ENCODE data around the gene GALT.

Gene GALT

DNA sequence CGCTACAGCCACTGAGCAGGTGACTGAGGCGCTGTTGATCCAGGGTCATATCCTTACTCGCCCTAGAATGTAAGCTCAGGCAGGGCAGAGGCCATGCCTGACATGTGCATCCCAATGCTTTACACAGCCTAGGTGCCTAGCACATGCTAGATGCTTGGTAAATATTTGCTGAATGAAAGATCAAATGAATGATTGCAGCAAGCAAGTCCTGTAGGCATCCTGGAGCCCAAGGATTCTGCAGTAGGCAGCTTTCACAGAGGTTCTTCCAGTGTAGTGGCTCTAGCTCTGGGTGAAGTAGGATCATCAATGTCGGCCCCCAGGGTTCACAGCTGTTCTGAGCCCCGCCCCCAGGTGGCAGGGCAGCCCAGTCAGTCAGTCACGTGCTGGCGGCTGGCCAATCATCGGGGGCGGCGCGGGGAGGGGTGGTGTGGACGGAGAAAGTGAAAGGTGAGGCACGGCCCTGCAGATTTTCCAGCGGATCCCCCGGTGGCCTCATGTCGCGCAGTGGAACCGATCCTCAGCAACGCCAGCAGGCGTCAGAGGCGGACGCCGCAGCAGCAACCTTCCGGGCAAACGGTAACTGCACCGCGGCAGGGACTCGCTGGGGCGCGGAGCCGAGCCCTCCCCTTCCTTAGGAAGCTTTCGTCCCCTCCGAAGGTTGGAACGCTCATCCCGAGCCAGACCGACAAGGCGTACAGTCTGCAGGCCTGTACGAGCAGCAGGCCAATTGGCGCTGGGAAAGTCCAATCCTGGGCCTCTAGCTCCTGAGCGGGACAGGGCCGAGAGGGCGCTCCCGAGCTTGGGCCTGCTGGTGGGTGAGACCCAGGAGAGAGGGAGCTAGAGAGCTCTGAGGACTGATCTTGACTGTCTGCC is at the start of gene GALT:
Gene GALT, plus strand, starts transcription at position 465 of the 873 bp plus-strand sequence. Its CDS starts 30 bp downstream, at position 495.
- DNase-seq: peak; percentile 97

DNA sequence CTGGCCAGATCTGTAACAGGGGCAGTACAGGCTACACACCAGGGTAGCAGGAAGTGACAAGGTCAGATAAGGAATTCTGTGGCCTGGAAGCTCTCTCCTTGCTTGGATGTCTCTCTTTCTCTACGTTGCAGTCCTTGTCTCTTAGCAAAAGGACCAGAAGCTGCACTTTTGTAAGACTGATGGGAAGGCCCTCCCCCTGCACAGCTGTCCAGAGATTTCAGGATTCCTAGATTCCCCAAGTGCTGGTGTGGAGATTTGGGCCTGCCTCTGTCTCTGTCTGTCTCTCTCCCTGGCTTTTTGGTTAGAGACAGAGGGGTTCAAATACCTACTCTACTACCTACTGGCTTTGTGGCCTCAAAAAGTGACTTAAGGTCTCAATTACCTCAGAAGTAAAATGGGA is 46.9 kb upstream of the GALT start:
- no peak for DNase-seq

DNA sequence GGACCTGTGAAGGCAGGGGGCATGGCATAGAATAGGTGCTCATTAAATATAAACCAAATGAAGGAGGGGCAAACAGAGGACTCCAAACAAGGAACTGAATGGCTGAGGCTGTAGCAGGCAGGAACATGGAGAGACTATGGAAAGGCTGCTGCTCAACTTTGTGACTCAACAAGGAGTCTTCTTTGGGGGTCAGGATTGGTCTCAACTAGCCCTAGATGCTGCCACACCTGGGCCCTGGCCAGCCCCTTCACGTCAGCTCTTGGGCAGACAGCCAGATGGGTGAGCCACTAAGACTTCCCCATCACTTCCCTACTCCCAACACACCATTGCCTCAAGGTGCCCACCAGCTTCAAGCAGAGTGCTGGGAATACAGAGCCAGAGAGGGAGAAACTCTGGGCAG is 45.6 kb upstream of the GALT start:
- no peak for DNase-seq

DNA sequence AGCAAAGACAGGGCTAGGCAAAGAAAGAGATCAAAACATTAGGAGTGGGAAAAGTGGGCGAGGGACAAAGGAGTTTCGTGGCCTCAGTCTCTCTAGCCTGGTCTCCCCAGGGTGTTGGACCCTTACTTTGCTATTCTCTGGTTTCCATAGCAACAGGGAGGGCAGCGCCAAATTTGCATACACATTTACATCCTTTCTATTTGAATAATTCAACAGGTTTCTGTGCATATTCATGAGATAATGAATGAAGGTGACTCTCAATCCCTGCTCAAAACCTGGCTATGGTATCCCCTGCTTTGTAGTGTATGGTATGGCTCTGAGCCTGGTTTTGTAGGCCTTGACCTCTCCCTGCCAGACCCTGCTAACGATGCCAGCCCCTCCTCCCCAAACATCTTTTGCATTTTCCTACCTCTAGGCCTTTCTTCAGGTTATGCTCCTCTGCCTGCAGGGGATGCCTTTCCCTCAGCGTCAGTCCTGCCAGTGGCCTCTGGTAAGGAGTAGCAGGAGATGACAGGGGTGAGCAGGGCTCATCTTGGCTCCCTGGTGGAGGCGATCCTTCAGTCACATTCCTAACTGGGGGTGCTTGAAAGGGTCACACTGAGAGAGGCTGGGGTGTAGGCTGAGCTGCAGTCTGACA is 44.4 kb upstream of the GALT start:
- DNase-seq: no peak

DNA sequence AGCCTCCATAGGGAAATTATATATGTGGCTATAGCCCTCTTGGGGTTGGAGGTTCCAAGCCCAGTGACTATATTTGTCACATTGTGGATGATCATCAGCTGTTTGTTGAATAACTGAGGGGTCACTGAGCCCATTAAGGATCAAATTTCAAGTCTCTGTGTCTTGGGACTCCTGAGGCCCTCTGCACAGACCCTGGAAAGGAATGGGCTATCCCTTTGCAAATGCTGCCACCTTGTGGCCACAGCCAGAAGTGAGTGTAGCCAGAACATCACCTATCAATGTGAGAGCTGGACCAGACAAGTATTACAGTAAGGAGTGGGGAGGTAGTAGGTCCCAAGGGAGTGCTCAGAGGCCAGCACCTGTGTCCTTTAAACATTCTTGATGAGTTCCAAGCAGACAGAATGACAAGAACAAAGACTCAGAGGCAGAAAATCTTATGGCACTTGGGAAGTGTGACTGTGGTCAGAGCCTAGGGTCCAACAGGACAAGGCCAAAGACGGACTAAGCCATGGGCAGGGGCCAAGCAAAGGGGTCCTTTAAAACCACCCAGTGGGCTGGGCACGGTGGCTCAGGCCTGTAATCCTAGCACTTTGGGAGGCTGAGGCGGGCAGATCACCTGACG is 42.8 kb upstream of the GALT start:
- peak; percentile 83 for DNase-seq

DNA sequence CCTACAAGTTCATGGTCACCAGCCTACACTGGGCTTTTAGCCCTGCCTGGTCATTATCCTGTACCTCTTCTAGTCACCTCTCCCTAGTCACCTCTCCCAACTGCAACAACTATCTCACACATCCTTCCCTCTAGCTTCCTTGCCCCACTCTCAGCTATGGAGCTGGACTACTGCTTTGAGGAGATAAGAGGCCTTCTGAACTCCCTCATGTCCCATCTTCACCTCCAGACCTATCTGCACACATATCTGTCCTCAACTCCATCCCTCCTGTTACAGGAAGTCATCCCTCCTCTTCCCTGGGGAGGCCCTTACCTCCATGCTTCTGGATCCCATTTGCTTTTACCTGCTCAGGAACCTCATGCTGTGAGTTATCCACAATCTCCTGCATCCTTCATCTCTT is 40.3 kb upstream of the GALT start:
- DNase-seq: no peak

DNA sequence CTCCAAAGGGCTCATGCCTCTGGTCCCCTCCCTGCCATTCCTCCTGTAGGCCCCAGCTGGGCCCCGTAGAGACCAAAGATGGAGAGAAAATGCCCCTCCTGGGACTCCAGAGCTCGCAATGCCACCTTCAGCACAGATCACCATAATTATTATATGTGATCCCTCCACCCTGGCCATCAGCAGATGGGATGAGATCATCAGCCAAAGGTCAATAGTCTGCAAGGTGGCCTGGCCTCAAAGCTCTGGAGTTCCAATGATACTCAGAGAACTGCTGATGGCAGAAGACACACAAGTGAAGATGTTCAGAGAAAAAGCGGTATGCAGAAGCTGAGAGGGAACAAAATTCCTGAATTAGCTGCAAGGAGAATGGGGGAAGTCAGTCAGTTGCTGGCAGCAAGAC is 39.6 kb upstream of the GALT start:
- no peak for DNase-seq

DNA sequence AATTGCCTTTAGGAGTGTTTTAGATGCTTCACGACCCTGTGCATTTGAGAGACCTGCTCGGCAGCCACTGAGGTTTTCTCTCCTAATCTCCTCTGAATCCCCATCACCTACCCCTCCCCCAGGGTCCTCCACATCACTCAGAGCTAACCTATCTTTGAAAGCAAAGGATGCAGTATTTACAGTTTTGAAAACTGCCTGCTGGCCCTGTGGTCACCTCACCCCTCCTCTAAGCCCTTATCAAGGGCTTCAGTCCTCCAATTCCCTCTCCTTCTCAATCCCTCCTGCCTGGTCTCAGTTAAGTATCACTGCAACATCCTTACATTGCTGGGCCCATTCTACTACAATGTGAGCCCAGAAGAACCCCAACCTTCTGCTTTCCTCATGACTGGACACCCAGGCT is 39.1 kb upstream of the GALT start:
- DNase-seq: no peak

DNA sequence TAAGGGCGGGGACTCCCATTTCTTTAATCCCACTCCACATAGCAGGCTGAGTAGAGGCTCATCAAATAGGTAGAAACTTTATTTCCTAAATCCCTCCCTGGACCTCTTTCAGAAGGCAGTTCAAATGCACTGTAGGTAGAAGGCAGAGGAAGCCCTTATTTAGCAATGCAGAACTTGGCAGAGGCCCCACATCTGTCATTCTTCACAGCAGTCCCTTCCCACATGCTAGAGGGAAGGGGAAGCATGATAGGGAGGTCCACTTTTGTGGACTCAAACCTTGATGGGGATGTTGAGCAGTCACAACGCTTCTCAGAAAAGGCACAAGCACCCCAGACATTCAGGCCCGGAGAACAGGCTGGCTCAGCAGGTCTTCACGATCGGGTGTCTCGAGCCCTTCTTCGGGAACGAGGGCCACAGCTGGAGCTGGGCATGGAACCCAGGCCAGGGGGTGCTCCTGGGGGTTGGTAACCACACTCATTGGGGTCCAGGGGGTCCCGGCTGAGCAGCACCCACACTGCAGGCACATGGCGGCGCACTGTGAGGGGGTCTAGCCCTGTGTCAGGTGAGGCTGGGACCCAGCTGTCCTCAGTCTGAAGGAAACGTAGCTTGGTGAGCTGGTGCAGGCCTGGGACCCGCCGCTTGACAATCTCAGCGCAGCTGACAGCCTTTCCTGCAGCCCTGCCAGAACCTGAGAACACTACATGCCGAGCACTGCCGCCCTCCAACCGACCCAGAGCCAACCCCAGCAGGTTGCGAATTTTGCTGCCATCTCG is 35.9 kb upstream of the GALT start:
- no peak for DNase-seq

DNA sequence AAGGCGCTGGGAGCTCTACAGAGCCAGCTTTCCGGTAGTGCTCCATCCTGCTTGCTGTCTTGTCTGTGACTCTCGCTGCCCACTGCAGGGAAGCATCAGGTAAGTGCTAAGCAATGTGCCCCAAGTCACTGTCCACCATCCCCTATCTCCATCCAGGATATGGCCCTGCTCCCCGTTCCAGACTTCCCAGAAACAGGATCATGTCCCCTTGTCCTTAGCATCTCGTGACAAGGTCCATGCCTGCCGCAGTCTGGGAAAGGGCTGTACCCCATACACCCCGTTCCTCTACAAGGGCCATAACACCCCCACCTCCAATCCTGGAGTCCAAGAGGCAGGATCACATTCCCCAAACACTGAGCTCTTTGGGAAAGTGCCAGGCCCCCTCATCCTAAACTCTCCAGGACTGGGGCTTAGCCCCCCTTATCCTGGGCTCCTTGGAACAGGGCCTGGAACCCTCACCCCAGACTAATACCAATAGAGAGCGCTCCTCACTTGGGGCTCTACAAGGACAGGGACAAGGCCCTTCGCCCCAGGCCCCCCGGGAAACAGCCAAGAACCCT is 35.1 kb upstream of the GALT start:
- no peak for DNase-seq

DNA sequence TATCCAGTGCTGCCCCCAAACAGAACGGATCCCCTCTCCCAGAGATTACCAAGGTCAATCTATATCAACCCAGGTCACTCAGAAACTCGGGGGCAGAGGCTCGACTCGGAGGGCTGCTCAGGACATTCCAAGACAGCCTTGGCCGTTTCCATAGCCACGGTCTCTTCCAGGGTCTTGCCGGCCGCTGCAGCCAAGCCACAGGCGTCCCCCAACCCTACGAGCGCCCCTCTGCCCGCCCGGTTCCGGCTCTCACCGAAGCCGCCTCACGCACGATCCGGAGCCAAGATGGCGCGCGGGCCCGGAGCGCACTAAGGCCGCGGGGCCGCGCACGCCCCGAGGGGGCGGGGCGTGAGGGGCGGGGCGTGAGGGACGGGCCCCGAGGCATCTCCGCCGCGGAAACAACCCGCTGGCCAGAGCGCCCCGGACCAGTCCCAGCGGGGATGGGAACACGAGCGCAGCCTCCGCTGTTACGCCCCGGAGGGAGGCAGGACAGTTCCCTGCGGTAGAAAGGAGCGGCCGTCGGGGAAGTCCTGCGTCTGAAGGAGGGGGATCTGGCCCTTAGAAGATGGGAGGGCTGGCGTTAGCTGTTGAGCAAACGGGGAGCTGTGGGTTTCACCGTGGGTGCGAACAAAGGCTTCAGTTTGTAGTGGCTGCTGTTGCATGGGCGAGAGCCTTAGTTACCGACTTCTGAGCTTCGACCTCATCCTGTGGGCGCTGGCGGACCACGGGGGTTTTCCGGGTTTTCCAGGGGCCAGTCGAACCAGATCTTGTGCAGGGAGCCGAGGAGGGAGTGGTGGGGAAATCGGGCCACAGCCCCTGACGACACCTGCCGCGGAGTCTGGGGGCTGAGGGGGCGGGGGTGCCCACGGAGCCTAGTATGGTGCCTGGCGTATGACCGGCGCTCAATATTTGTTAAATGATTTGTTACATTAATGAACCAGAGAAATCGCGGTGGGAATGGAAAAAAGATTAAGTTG is 34.4 kb upstream of the GALT start, which contains the start of gene RPP25L:
Gene RPP25L, minus strand, starts transcription at position 287 of the 977 bp plus-strand sequence. CDS start 801 bp downstream, outside the sequence.
- DNase-seq: peak; percentile 86

DNA sequence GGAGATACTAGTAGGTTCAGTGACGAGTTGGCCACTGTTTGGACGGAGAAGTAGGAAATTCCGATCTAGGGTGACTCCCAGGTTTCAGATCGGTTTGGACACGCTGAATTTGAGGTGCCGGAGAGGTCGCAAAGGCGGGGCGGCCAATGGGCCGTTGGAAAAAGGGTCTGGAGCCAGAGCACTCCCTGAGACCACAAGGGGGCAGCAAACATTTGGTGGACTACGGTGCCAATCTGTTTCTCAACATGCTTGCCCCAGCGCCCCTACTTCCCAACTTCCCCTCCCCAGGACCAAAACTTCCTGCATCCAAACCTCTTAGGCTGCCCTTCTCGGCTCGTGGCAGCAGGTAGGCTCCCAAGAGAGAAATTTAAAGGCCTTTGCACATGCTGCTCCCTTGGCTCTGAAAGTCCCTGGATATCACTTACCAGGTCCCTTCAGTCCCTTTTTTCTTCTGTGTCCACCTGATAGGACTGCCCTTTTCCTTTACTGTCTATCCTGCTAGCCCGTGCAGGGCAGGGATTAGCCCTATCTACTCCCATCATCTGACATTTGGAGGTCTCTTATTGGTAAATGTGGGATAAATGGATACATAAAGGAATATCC is 33.6 kb upstream of the GALT start:
- peak; percentile 76 for DNase-seq

DNA sequence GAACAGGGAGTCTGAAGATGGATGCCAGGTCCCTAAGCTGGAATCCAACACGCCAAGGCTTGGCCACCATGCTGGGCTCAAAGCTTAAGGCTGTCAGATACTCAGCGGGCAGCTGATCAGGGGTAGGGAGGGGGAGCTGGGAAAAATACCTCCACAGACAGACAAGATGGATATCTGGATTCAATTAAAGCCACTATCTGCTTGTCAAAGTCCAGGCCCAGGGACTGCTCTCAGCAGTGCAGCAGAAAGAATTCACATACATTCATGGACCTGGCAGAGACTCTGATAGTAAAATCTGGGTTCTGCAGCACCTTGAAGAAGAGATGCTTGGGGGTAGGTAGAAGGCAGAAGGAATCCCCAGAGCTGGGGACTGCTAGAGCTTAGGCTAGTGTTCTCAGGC is 31.3 kb upstream of the GALT start:
- DNase-seq: no peak

DNA sequence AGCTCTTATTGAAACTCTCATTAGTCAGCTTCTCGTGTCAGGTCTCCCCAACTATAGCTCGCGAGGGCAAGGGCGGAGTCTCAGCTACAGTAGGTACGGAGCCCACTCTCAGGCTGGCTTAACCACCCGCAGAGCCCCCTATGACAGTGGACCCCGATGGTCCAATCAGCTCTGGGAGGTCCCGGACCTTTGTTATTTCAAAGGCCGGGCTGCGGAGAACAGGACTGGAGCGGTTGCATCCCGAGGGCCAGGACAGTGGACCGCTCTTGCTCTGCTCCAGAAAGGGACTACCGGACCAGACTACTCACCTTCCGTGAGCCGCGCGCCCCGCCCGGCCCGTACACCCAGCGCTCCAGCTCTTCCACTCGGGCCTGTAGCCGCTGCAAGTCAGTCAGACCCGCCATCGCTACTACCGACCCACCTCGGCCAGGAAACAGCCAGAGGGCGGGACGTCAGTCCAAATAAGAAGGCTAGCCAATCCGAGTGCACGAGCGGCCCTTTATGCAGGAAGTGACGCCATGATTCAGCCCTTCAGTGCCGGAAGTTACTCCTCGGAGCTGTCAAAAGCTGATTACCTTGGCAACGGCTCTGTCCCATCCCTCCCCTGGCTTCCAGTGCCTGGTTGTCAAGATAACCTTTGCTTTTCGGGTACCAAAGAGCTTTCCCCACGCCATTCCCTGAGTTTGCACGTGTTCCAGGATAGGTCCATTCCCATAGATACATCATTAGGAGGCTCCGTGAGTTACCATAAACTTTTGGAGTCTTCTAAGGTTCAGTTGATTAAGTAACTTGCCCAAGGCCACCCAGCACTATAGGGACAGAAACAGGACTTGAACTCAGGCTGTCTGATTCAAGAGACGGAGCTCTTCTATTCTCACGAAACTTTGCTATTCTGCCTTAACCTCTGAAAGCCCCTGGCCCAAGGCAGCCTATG is 26.1 kb upstream of the GALT start, which contains the start of gene DCTN3:
Gene DCTN3, minus strand, starts transcription at position 435 of the 934 bp plus-strand sequence. Its CDS starts 31 bp downstream, at position 404.
- peak; percentile 95 for DNase-seq

DNA sequence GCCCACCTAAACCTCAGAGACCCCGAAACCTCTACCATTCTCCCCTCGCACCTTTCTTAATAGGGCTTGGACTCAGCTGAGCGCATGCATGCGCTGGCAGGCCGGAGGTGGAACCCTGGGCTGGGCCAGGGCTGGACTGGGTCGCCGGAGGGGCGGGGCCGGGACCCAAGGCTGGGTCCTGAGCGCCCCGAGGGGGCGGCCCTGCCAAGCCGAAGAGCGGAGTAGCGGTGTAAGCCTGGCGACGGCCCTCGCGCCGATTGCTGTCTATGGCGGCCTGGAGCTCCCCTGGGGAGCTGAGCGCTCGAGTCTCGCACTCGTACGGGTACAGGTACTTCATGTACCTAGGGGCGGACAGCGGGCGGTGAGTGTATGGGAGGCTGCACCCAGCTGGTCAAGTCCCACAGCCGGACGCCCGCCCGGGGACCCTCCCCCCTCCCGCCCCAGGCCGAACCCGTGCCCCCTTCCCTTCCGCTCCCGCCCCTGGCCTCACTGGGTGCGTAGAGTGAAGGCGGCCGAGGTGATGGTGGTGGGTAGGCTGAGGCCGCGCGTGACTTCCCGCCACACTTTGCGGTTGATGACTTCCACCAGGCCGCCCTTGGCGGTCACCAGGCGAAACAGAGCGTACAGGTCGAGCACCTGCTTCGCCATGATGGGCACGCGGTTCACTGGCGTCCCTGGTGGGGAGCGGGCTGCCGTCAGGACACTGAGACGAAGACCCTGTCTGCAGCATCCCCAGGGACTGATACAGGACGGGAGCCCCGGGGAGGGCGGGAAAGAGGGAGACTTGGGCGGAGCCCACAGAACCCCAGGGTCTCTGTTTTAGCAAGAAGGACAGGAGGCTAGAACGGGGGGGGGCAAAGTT is 22.9 kb upstream of the GALT start:
- peak; percentile 21 for DNase-seq

DNA sequence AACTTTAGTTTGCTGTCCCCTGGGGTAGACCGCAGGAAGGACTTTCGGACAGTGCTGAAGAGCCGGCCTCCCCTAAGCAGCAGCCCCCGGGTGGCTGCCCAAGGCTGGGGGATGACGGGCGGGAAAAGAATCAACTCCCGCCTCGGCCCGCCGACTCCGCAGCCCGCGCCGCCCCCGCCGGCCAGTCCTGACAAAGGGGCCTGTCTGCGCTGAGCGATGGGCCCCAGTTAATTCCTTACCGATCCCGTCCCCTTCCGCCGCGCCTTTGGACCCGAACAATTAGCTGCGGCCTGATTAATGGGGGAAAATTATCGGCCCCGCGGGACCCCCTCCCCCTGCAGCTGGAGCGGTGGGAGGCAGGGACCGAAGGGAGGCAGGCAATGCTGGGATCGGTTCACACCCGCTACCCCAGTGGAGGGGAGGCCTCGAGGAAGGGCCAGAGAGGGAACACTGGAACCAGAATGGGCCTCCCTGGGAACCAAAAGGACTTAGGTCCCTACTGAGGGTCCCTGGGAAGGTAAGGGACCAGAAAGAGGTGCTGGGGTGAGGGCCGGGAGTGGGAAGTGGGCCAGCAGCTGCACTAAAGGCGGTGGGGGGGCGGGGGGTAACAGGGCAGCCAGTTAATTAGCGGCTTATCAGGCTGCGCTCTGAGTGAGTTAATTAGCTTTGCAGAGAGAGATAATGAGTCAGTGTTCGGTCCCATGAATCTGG is 21.8 kb upstream of the GALT start:
- DNase-seq: no peak

DNA sequence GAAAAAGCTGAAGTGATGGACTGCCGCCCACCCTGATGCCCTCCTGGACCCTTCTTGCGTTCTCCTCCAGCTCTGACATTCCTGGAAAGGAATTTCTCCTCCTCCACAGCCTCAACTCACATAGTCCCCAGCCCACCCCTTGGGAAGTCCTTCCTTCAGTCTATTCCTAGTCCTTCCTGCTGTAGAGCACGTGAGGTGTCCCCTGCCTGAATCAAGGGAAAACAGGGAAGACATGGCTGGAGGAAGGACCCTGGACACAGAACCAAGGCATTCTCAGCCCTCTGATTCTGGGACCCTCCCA is 21.3 kb upstream of the GALT start:
- DNase-seq: no peak

Data from CD4-positive, alpha-beta T cell treated with Interleukin-21 for 1 hour (primary cell).